ENCODE data around the gene MVB12B. TPM values are rescaled to one million over a fixed set of nuclear protein-coding genes. Genes with fewer than 3 reads are reported as not detected.
A peak's percentile ranks its signal among the peaks of the same experiment; 100 is the strongest.

Gene MVB12B
- total RNA-seq, 1 donor from 2014 or later = 16.5 TPM

DNA sequence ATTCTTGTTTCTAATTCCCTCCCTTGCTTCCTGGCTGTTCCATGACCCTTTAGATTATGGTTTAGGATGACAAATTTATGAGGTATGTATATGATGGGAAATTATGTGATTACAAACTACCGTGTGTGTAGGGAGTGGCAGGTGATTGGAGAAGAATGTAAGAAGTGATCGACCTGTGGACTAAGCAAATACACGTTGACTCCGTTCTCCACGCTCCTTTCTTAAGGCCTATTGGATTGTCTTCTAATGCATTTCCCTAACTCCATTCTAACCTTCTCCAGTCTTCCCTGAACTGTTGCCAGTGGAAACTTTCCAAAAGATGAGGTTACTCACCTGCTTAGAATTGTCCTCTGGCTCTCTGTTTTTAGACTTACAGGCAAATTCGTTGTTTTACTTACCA, 36.6 kb downstream of the MVB12B start:
- peaks cover 39% of the 10 kb centered on the region for H3K4me1 ChIP-seq
- DNase-seq (ENCODE audit: extremely low spot score in 2 of 2) = no peak
- TF ChIP-seq POLR2AphosphoS5 (IDR thresholded peaks at IDR 0.05; ENCODE audit: insufficient read depth in 1 of 2, low read depth in 1 of 2) = no peak
- no peak overlapping the region for H3K4me3 ChIP-seq
- intact Hi-C loops (cut with DNase I) = no loop called here
- H3K27ac ChIP-seq = no peak overlapping the region
- peaks cover 11% of the 10 kb centered on the region for H3K9me3 ChIP-seq
- no peaks in the 10 kb centered on the region for H3K36me3 ChIP-seq
- no peaks in the 10 kb centered on the region for H3K27me3 ChIP-seq

DNA sequence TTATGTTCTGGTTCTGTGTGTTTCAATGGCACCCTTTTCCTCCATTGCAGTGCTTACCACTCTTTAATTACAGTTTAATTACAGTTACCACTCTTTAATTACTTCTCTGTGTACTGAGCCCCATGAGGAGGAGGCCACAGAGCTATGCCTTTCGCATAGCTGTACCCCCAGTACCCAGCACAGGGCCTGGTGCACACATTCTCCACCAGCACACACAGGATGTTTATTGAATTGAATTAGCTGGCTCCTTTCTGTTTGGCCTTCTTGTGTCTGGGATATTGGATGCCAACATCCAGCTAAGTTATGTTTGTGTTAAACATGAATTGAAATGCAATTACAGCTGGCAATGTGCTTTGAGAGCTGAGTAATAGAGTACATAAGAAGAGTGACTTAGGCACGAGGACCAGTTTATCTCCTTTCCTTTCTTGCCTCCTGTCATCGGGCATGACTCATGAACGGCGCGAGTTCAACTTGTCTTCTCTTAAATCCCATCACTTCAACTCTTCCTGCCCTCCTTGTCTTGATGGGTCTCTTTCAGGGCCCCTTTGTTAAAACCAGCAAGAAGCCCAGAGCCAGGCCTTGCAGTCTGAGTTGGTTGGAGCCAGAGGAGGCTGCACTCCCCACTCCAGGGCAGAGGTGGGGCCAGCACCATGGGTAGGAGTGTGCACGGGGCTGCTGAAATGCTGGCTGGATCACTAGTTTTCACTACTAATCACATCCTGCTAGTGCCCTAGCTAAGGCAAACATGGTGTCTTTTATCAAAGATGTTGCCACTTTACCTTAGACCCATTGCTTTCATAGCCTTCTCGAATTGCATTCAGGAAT, 37.4 kb downstream of the MVB12B start:
- Histone ChIP-seq H3K36me3 (no peaks in the 10 kb centered on the region), H3K27ac (no peak overlapping the region), H3K4me1 (peaks cover 39% of the 10 kb centered on the region), H3K27me3 (no peaks in the 10 kb centered on the region), H3K9me3 (peaks cover 11% of the 10 kb centered on the region), H3K4me3 (no peak overlapping the region)
- intact Hi-C loops (cut with DNase I) = no loop called here
- no peak for DNase-seq (ENCODE audit: extremely low spot score in 2 of 2)
- TF ChIP-seq POLR2AphosphoS5 (IDR thresholded peaks at IDR 0.05; ENCODE audit: insufficient read depth in 1 of 2, low read depth in 1 of 2) = peak in 1 of 2 donors; percentile 69
- TF ChIP-seq, protein P1, sequence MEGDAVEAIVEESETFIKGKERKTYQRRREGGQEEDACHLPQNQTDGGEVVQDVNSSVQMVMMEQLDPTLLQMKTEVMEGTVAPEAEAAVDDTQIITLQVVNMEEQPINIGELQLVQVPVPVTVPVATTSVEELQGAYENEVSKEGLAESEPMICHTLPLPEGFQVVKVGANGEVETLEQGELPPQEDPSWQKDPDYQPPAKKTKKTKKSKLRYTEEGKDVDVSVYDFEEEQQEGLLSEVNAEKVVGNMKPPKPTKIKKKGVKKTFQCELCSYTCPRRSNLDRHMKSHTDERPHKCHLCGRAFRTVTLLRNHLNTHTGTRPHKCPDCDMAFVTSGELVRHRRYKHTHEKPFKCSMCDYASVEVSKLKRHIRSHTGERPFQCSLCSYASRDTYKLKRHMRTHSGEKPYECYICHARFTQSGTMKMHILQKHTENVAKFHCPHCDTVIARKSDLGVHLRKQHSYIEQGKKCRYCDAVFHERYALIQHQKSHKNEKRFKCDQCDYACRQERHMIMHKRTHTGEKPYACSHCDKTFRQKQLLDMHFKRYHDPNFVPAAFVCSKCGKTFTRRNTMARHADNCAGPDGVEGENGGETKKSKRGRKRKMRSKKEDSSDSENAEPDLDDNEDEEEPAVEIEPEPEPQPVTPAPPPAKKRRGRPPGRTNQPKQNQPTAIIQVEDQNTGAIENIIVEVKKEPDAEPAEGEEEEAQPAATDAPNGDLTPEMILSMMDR (IDR thresholded peaks at IDR 0.05) = no peak

DNA sequence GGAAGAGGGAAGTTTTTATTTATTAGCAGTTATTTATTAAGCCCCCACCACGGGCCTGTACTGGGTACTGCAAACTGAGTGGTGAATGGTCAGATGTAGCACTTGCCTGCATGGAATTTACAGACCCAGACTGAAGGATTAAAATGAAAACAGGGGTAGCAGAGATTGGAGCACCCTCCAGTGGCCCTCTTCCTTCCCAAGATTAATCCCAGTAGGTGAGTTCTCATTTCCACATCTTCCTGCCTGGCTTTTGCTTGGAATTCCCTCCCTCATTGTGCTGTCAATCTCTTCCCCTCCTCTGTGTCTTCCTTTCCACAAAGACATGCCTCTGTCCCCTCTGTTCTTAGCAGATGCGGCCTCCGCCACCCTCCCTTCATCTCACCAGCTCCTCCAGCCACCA, 39.2 kb downstream of the MVB12B start:
- H3K27ac ChIP-seq = no peak overlapping the region
- intact Hi-C loops (cut with DNase I) = no loop called here
- TF ChIP-seq, protein P1 (IDR thresholded peaks at IDR 0.05) = no peak
- TF ChIP-seq POLR2A (IDR thresholded peaks at IDR 0.05) (no peak), POLR2AphosphoS5 (IDR thresholded peaks at IDR 0.05; ENCODE audit: insufficient read depth in 1 of 2, low read depth in 1 of 2) (no peak)
- H3K27me3 ChIP-seq = no peaks in the 10 kb centered on the region
- no peaks in the 10 kb centered on the region for H3K36me3 ChIP-seq
- no peak overlapping the region for H3K4me3 ChIP-seq
- DNase-seq (ENCODE audit: extremely low spot score in 2 of 2) = no peak
- peaks cover 11% of the 10 kb centered on the region for H3K9me3 ChIP-seq
- H3K4me1 ChIP-seq = peaks cover 39% of the 10 kb centered on the region

DNA sequence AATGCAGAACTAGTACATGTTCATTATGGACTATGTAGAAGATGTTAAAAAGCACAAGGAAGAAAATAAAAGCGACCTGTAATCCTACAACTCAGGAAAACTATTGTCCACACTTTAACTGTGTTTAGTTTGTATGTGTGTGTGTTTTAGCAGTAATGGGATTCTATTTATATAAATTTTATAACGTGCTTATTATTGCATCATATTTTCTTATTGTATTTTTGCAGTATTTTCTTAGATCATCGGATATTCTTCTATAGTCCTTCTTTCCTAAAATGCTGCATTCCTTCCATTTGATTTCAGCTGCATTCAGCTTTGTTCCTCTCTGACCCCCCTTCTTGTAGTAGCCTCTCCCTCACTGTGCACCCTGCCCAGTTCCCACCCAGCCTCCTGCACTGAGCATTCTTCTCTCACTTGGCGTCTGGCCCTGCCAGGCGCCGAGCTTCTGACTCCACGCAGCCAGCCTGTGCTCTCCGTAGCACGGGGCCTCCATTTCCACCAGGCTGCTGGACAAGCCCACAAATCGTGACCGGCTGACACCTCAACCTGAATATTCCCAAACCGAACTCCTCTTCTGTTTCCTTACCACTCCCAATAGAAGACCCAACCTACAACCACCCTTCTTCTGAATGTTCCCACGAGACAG, 39.9 kb downstream of the MVB12B start:
- intact Hi-C loops (cut with DNase I) = no loop called here
- Histone ChIP-seq H3K9me3 (peaks cover 9% of the 10 kb centered on the region), H3K4me1 (peaks cover 39% of the 10 kb centered on the region), H3K27me3 (no peaks in the 10 kb centered on the region), H3K27ac (no peak overlapping the region), H3K36me3 (no peaks in the 10 kb centered on the region), H3K4me3 (no peak overlapping the region)
- DNase-seq (ENCODE audit: extremely low spot score in 2 of 2) = no peak
- TF ChIP-seq, protein P1 (IDR thresholded peaks at IDR 0.05) = no peak
- TF ChIP-seq POLR2A (IDR thresholded peaks at IDR 0.05) (no peak), POLR2AphosphoS5 (IDR thresholded peaks at IDR 0.05; ENCODE audit: insufficient read depth in 1 of 2, low read depth in 1 of 2) (no peak)

DNA sequence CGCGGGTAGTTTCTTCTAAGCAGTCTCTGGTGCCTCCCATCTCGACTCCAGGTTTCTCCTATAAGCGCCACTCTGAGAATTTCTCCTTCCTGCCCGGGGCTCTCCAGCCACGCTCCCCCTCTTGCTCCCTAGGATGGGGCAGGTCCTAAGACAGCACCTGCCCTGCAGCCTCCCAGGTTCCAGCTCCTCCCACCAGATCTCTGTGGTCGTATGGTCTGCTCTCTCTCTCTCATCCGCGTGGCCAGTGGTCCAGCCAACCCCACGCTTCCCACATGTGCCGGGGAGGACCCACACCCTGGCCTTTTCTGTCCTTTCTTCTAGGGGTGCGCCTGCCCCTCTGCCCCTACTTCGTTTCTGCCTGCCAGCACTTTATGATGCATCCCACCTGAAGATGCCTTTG, 40.5 kb downstream of the MVB12B start:
- peaks cover 2% of the 10 kb centered on the region for H3K9me3 ChIP-seq
- TF ChIP-seq POLR2A (IDR thresholded peaks at IDR 0.05) (no peak), POLR2AphosphoS5 (IDR thresholded peaks at IDR 0.05; ENCODE audit: insufficient read depth in 1 of 2, low read depth in 1 of 2) (no peak)
- TF ChIP-seq, protein P1 (IDR thresholded peaks at IDR 0.05) = no peak
- no peak overlapping the region for H3K27ac ChIP-seq
- H3K4me3 ChIP-seq = no peak overlapping the region
- DNase-seq (ENCODE audit: extremely low spot score in 2 of 2) = no peak
- intact Hi-C loops (cut with DNase I) = no loop called here
- peaks cover 39% of the 10 kb centered on the region for H3K4me1 ChIP-seq
- H3K36me3 ChIP-seq = no peaks in the 10 kb centered on the region
- H3K27me3 ChIP-seq = no peaks in the 10 kb centered on the region

All from vagina (tissue), 2 donors.